HG03159 (cell line): ENCODE data around the gene ZMYM2.
"Not testable (repeated sequence)": the region's sequence is repeated elsewhere in the genome, so short reads cannot be mapped to it uniquely, and the experiment has no call there.

Experiments used
- ATAC-seq: cut with Tn5 transposase; IDR thresholded peaks from one replicate; pipeline ENCODE4 v1.9.1; 2021; ENCODE audit warnings: mild to moderate bottlenecking, moderate library complexity; ENCODE audit not compliant: unreplicated experiment

Gene ZMYM2

DNA sequence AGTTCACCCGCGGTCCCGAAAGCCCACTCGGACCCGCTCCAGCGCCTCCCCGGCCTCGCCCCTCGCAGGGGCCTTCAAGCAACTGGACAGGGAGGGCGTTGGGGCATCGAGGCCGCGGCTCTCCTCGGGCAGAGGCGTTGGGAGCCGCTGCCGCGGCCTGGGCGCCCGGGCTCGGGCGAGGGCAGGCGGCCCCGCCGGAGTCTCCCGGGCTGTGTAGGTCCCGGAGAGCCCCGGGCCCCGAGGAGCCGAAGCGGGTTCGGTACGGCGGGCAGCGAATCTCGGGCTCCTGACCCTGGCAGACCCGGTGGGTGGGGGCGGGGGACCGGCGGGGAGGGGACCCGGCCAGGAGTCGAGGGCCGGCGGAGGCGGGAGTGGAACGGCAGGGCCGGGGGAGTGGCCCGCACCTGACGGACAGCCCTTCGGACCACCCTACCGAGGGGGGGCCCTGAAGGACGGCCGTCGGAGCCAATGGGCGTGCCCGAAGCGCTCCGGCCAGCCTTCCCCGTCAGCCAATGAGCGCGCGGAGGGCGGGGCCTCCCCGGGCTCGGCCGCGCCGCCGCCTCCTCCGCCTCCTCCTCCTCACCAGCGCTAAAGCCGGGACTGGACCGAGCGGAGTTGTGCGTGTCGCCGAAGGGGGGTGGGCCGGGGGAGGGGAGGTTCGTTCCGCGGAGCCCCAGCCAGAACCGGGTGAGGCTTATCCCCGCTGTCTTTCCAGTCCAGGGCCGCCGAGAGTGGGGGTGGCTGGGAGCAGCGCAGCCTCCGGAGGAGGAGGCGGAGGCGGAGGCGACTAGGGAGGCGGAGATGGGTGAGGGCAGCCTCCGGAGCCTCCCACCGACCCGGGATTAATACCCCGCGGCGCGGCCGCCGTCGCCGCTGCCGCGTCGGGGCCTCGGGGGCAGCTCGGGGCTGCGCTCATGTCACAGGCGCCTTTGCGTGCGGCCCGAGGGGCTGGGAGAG, at the start of gene ZMYM2:
ZMYM2 (plus strand) TSS at position 573 of the 957 bp plus-strand sequence. CDS start 34,346 bp downstream, outside the sequence.
- ATAC-seq: peak; percentile 78

DNA sequence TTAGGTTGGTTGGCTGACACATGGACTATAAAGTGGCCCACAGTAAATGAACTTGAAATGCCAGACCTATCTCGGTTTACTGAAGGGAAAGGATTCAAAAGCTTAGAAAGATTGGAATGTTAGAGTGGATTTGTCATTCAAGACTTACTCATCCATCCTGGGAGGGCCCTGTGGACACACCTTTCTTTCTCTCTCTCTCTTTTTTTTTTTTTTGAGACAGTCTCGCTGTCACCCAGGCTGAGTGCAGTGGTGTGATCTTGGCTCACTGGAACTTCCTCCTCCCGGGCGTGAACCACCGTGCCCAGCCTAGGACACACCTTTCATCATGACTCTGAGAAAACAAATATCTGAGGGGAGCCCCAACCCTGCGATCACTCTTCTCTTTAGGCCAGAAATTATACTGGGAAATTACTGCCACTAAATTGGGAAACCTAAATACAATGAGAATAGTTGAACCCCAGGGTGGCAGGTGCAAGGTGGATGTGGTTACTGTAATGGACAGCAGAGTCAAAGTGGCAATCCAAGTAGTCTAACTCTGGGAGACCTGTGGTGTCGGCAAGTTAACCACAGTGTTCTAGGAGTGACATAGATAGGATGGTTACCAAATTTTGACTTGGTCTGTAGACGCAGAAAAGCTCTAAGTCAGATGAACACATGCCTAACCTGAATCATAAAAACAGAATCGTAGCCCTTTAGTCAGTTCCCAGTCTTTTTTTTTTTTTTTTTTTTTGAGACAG, 48.0 kb upstream of the ZMYM2 start:
- ATAC-seq: no peak

DNA sequence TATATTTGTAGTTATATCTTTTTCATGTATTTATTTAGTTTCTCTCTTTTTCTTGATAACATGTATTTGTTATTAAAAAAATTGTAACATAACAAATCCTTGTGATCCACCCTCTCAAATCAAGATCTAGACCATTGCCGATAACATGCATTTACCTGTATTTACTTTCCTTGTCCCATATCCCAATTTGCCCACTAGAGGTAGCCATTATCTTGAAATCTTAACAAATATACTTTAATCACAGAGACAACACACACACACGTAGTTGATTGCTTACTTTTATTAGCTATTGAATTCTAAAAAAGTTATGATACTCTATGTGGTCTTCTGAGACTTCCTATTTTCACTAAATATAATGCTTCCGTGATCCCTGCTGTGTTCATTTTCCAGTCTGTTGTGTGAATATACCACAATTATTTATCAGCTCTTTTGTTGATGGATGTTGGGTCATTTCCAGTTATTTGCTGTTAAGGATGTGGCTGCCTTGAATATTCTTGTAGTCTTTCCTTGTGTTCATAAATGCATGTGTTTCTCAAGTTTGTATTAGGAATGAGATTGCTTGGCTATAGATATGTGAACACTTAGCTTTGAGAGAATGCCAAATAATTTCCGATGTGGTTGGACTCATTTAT, 31.3 kb upstream of the ZMYM2 start:
- no peak for ATAC-seq

DNA sequence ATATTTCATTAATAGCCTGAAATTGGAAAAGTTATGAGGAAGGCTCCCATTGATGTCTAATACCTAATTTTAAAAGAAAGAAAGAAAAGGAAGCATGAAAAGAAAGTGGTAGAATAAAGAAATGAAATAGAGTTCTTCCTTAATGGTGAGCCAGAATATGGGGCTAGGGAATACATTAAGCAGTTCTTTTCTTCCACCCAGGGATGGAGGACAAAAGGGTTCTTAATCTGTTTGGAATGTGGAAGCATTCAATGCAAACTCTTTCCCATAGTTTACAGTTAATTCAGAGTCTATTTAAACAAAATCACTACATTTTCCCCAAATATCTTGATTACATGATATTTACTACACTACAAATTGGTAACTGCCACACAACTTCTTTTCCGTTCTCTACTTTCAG, 18.4 kb upstream of the ZMYM2 start:
- no peak for ATAC-seq

DNA sequence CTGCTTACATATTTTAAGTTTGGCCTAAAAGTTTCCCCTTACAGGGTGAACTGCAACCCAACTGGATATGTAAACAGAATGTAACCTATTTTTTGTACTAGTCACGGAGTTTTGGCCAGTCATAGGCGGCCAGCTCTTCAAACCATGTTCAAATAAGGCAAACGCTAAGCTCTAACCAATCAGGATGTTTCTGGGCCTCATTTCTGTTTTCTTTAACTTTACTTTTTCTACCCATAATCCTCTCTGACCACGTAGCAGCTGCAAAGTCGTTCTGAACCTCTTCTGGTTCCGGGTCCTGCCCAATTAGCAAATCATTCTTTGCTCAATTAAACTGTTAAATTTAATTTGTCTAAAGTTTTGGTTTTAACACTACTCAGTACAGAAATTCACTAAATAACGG, 8.2 kb upstream of the ZMYM2 start:
- no peak for ATAC-seq

DNA sequence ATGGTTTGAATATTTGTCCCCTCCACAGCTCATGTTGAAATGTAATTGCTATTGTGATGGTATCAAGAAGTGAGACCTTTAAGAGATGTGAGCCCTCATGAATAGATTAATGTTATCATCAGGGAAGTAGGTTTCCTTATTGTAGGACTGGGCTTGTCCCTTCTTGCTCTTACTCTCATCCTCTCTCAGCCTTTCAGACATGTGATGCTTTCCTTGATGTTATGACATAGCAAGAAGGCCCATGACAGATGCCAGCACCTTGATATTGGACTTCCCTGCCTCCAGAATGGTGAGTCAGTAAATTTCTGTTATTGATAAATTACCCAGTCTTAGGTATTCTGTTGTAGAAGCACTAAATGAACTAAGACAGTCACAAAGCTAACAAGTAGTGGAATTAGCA, 5.7 kb upstream of the ZMYM2 start:
- ATAC-seq: no peak

DNA sequence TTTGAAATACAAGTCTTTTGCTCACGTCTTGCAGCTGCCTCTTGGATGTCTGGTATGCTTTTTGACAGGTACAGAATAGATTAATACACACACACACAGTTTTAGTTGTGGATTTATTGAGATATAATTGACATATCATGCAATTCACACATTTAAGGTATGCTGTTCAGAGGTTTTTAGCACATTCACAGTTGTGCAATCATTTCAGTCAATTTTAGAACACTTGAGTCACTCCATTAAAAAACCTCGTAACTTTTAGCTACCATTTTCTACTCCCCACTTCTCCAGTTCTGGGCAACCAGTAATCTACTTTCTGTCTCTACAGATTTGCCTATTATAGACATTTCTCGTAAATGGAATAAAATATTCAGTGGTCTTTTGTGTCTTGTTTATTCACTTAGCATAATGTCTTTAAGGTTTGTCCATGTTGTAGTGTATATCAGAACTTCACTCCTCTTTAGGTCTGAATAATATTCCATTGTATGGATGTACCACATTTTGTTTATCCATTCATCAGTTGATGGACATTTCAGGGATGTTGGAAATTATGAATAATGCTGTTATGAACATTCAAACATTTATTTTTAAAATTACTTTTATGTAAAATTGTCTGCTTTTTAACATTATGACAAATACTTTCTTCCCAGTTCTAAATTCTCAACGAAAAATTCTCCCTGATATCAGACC, 2.5 kb upstream of the ZMYM2 start:
- ATAC-seq: no peak

DNA sequence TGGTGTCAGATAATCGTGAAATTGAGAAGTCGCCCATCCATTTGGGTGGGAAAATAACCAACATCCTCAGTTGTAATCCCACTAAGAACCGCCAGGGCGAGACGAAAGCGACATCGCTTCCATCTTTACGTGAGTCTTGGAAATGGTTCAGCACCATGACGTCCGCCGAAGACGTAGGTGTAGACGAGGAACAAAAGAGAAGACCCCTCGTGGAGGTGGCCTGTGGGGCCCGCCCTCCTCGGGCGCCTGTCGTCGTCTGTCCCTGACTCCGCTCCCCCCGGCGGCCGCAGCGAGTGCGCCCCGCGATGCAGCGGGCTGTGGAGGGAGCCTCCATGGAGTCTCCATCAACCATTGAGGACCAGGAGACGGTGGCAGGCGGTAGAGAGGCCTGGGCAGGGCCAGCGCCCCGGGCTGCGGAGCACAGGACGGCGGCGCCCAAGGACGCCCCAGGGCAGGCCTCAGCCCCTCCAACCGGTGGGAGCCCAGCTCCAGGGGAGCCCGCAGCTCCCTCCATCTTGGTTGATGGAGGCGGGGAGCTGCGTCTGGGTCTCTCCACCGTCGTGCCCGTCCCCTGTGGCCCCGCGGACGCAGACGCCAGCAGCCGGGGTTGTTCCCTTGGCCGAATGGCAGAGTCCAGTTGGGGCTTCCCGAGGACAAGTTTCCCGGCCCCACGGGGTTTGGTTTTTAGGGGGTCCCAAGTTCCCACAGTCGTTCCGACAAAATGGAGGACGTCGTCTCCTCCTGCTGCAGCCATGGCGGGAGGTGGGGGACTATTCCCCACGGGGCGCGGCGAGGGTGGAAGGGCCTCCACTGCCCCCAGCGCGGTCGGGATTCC, 990 bp upstream of the ZMYM2 start:
- peak; percentile 18 for ATAC-seq

DNA sequence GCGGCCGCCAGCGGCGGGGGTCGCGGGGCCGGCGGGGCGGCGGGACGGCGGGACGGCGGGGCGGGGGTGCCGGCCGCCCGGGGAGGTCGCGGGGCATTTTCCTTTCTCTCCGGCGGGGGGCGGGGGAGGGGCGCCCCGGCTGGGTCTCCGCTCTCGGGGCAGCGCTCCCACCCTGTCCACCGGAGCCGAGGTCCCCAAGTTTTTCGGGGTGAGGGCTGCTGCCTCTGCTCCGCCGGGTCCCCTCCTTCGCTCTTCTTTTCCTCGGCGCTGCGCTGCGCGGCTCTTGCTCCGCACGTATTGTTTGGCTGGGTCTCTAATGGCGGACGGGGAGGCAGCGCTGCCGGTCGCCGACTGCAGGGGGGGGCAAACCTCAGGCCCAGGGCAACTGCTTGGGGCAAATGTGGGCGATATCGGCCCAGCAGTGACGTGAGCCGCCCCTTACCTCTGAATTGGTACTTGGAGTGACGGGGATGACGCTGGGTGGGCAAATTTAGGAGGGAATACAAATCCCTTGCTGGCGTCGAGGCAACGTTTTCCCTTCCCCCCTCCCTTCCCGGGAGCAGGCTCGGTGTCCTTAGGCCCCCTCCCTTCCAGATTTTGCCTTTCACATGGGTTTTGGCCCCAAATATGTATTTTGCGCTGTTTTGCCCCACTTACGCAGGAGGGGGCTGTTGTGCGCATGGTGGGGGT, 759 bp downstream of the ZMYM2 start:
- no peak for ATAC-seq

DNA sequence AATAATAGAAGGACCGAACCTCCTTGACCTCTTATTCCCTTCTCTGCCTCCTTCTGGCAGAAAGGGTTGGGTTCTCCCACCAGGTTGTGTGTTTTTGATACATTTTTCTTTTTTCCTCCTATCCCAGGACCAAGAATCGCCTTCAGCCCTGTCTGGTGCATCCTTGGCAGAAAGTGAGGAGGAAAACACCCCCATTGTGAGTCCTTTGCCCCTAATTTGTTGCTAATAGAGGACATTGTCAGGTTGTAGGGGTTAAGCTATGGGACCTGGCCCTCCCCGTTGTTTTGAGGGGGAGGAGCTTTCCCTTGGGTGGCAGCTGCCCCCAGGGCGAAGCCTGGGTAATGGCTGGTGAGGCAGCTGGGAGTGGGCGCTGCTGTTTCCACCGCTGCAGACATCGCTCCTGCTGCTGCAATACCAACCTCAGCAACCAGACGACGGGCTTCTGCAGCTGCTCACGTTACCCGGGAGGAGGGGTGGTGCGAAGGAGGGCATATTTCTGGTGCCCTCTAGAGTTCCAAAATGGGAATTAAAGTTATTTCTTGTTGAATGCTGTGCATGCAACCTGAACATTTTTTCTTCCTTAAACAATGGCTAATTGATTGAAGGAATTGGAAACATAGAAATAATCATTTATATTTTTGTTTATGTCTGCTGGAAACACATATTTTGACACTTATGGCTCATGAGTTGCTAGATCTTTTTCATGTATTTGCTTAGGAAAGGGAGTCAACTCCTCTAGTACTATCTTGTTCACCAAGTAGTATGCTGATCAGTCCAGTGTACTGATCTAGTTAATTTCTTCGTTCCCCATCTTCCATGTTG, 1.5 kb downstream of the ZMYM2 start:
- peak; percentile 44 for ATAC-seq

DNA sequence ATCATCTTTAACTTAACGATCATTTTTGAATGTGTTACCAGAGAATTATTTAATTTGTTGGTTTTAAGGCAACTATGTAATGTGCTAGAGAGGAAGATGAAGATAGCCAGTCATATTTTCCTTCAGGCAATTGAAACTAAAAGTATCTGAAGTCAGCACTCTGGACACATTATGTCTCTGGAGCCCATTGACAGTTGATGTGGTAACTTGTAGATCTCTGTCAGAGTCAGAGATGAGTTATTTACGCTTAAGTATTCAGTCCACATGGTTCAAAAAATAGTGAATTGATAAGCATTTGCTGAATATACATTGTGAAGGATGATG, 2.1 kb downstream of the ZMYM2 start:
- ATAC-seq: no peak

DNA sequence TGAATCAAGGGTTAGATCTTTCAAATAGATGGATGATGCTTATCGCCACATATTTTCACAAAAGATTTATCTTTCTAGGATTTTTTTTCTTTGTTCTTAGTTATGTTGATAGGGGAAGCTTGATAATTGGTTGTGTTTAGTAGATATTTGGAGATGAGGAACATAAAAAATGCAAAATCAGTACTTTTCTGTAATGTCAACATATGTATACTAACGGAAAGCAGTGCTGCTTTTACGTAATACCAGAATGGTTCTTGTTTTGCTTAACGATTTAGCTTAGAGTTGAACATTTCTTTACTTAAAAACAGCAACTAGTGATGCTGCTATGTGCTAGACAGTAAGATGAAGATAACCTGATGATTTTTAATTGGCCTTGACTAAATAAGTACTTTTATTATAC, 3.0 kb downstream of the ZMYM2 start:
- no peak for ATAC-seq

DNA sequence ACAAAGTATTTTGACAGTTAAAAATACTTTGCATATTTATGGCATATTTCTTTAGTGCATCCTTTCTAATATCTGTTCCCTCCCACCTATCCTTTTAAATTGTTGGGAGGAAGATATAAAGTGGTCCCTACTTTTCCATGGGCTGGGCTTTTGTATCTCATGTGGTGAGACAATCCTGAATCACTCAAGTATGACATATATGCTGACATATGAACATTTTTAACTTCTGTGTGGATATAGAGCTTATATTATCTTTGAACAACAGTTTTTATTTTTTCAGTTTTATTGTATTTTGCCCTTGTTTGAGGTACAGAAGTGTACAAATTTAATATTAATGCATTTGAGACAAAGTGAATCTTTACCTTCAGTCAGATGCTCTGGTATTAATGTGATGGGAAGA, 3.4 kb downstream of the ZMYM2 start:
- ATAC-seq: no peak

DNA sequence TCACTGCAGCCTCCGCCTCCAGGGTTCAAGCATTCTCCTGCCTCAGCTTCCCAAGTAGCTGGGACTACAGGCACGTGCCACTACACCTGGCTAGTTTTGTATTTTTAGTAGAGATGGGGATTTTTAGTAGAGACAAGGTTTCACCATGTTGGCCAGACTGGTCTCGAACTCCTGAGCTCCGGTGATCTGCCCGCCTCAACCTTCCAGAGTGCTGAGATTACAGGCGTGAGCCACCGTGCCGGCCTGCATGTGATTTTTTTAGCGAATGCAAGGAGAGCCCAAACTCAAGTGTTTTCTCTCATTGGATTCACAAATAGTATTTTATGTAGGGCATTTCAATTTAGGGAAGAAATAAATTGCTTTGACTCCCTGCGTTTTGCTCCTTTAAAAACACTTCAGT, 4.4 kb downstream of the ZMYM2 start:
- ATAC-seq: no peak

DNA sequence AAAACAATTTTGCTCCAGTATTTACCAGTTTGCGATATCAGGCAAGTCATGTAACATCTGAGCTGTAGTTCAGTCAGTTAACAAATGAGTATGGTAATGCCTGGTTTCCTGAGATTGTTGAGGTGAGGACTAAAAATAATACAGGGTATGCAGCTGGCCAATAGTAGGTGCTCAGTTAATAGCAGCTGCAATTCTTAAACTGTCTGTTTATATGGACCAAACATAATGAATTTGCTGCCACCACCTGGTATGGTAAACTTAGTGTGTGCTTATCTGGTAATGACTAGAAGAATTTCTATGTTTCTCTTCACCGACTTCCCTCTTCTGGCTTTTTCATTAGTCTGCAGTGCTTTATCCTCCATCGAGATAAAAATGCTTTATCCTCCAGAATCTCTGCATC, 9.1 kb downstream of the ZMYM2 start:
- ATAC-seq: no peak

DNA sequence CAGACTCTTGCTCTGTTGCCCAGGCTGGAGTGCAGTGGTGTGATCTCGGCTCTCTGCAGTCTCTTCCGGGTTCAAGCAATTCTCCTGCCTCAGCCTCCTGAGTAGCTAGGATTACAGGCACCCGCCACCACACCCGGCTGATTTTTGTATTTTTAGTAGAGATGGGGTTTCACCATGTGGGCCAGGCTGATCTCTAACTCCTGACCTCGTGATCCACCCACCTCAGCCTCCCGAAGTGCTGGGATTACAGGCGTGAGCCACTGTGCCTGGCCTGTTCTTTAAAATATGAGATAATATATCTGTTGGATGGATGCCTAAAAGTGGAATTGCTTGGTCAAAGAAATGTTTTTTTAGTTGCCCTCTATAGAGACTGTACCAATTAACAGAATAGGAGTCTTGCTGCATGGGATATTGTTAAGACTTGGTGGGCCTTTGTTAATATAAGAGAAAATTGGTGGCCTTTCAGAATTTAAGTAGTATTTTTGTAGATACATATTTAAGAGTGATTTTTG, 16.0 kb downstream of the ZMYM2 start:
- not testable (repeated sequence) for ATAC-seq

DNA sequence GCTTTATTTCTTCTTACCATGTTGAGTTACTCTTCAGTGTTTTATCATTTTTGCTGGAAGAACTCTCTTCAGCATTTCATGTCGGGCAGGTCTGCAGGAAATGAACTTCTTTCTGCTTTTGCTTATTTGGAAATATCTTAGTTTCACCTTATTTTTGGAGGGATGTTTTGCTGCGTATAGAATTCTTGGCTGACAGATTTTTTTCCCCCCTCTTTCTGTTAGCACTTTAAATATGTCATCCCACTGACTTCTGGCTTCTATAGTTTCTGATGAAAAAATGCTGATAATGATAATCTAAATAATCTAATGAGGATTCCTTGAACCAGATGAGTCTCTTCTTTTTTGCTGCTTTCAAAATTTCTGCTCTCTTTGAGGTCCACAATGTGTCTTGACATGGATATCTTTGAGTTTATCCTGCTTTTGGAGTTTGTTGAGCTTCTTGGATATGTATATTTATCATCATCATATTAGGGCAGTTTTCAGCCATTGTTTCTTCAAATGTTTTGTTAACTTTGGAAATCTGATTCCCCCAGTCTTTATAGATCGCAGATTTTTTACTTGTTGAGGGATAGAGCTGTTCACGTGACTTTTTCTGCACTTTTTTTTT, 20.4 kb downstream of the ZMYM2 start:
- ATAC-seq: no peak

DNA sequence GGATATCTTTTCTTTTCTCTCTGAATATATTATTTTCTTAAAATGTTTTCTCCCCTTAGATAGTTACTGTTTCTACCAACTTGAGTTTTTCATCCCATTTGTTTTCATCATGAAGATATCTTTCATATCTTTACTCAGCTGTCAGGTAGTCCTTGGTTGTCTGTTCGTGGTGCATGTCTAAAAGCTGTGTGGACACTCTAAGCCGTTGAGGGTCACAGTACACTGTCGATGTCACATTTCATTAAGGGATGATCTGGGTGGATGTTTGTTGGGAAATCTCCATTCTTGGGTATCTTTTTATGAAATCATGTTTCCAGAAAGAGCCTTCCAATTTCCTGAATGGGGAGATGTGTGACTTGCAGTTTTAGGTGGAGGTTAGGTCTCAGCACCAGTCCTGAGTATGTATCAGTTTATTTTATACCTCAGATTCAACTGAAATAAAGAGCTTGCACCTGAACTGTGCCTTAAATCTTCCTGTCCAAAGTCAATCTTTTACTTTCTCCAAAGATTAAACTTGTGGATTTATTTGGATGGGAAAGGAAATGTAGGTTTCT, 23.2 kb downstream of the ZMYM2 start:
- ATAC-seq: no peak
